GM21423 (cell line): ENCODE results near the gene CAMK4.
A peak's percentile ranks its signal among the peaks of the same experiment; 100 is the strongest.
"Not testable (repeated sequence)": the region's sequence is repeated elsewhere in the genome, so short reads cannot be mapped to it uniquely, and the experiment has no call there.

Experiments used
- ATAC-seq: cut with Tn5 transposase; IDR thresholded peaks from one replicate; pipeline ENCODE4 v1.9.1; 2021; ENCODE audit warnings: mild to moderate bottlenecking, moderate library complexity; ENCODE audit not compliant: unreplicated experiment

CAMK4 gene

DNA sequence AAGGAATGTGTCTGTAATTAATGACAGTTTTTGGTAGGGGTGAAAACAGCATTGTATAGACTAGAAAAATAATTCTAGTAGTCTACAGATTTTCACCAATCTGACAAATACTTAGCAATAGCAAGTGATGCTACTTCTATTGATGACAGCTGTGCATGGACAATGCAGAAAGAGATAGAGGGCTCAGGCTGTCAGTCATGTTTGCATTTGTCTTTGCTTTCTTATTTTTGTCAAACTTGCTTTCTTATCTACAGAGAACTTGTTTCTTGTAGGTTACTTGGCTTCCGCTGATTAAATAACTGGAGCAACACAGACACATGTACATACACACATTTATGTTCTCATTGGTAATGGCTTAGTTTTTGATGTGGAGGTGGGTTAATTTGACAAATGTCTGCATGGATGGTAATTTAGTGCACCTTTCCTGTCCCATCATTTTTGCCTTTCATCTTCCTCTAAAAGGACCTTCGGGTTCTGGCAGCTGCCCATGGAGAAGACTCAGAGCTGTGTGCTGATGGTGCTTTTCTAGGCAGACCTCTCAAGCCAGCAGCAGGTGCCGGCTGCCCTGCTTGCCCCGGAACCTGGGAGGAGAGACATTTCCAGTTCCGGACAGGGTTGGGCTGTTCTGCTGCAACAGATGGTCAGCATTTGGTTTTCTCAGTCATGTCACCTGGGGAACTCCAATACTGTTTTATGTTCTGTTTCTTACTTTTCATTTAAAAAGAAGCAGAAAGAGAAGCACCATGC is 28.8 kb downstream of the CAMK4 start:
- peak; percentile 52 for ATAC-seq

DNA sequence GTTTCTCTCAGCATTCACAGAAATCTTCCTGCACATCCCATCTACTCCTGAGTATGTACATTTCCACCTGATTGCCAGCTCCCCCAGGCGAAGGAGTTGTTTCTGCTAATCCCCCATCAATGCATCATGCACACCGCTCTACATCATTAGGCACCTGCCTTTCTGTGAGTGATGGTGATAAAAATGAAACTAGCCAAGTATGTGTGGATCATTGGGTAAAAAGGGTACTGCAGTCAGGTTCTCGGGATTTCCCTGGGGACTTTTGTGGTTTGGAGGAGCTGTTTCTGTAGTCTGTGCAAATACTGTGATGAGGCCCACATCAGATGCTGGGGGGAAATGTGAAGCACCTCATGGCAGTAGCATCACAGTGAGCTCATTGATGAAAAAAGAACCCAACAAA is 30.4 kb downstream of the CAMK4 start:
- peak; percentile 85 for ATAC-seq

- no peak for ATAC-seq
Observed at GRCh38 chr5:111255169-111255568, 31.0 kb downstream of the CAMK4 start.

DNA sequence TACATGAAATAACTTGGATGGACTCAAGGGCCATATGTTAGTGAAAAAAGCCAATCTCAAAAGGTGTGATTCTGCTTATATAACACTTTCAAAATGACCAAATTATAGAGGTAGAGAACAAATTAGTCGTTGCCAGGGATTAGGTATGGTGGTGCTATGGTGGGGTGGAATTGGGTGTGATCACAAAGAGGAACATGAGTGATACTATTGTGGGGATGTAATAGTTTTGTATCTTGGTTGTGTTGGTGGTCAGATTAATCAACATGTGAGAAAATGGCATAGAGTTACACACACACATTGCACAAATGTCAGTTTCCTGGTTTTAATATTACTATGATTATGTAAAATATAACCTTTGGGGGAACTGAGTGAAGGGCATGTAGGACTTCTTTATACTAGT is 31.9 kb downstream of the CAMK4 start:
- ATAC-seq: no peak

DNA sequence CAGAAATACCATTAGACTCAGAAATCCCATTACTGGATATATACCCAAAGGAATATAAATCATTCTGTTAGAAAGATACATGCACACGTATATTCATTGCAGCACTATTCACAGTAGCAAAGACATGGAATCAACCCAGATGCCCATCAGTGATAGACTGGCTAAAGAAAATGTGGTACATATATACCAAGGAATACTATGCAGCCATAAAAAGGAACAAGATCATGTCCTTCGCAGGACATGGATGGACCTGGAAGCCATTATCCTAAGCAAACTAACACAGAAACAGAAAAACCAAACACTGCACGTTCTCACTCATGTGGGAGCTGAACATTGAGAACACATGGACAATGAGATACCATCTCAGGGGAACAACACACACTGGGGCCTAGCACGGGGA is 33.4 kb downstream of the CAMK4 start:
- not testable (repeated sequence) for ATAC-seq

DNA sequence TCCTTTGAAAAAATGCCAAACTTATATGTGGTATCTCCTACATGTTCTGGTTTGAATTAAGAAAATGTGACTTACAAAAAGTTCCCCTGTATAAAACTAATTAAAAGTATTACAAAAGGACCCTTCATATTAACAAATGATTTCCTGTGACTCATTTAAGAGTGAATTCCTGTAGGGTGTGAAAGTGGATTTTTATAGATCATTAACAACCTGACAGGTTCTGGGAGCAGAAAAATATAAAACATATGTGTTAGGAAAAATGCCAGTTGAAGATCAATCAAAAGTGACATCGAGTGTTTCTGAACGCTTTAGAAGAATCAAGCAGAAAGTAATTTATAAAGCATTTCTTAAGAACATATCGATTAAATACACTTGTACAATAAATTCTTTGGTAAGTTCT is 35.5 kb downstream of the CAMK4 start:
- ATAC-seq: no peak

DNA sequence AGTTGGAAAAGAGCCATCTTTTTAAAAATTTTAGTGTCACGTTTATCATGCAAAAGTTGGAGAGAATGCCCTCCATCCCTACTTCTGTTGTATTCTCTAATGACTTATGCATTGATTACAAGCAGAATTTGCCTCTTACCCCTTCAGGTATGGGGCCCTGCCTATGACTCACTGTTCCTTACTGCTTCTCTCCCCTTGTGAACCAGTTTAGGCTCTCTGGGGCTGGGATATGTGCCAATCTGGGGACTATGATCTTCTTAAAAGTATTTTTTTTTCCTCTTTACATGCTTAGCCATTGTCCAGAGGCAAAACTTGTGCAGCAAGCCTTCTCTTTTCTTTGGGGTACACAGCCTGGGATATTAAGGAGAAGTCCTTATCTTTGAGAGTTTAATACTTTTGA is 37.4 kb downstream of the CAMK4 start:
- no peak for ATAC-seq

DNA sequence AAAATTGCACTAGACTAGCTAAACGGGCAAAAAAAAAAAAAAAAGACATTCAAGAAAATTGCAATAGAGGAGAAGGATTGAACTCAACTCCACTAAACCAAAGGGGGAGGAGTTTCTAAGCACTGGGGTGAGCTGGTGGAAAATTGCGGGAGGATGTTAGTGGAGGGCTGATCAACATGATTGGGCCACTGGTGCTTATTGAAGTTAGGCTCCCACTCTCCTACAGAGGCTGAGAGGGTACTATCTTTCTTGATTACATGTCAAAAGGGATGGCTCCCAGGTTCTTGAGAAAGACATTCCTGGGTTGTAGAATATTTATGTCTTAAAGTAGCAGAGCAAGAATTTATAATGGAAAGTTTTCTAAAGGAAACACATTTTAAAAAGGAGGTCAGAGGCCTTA is 38.0 kb downstream of the CAMK4 start:
- no peak for ATAC-seq

DNA sequence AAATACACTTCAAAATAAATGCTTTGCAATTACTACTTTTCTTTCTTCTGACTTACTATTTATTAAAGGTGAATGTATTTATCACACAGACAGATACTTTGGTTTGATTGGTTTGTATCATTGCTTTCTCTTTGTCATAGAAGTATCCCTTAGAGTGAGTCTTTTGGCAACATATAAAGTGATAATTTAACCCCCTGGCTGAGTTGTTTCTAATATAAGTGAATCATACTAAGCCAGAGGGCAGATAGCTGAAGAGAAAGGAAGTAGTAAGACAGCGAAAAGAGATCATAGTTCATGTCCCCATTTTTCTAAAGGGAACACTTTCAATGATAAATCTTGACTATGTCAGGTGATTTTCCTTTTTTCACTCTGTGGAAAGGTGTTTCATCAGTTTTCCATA is 38.6 kb downstream of the CAMK4 start:
- ATAC-seq: no peak

DNA sequence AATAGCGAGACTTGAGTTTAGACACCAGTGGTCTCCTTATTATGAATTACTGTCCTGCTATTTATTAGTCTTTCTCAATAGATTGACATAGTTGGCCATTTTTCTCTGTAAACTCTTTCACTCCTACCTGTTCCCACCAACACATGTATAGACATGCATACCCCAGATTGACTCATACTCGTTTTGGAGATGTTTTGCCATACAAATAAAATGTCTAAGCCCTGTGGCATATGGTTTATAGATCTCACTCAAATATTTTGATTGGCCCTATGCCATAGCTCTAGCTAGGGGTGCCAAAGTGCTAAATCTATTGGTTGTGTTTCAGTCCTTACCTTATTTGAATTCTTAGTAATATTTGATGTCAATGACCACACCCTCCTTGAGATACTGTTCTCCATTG is 42.3 kb downstream of the CAMK4 start:
- ATAC-seq: no peak

DNA sequence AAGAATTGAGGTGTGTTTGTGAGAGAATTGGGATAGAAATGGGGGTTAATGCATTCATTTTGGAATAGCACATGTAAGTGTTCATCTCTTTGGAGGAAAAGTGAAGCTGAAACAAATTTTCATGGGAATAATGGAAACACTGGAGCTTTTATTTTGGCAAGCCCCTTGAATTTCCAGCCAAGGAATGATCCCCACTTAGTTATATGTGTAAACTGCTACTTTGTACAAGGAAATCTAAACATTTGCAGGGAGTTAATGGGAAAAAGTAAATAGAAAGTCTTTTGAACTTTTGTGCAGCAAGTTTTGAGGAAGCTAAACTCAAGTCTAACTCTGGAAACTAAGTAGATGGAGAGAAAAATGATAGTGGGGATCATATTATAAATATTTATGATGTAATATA is 44.1 kb downstream of the CAMK4 start:
- no peak for ATAC-seq

DNA sequence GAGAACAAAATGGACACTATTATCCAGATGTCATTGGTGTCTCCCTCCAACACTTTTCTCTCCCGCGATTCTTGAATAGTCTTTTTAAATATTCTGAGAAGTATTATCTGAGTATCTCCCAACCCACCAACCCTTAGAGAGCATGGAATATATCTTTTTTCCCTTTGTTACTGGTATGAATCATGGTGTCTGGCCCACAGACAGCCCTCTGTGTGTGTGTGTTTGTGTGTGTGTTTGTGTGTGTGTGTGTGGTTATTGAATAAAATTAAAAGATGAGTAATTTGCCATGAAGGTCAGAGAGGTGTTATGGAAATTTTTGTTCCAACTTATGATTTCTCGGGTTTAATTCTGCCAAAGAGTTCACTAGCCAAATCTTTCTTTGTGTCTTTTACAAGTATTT is 47.7 kb downstream of the CAMK4 start:
- ATAC-seq: no peak

DNA sequence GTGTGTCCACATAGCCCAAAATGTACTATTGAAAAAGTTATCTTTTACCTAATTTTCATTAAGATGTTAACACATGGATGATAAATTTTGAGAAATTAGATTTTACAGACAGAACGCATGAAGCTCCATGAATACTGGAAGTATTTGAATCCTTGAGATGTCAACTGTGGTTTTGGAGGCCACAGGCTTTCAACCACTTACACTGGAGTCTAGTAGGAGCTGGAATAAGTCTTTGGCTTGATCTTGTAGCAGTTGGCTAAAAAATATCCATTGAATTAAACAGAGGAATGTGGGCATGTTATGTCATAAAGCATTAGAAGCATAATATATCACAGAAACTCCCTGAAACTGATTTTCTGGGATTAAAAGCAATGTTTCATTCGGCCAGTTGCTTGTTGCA is 52.9 kb downstream of the CAMK4 start:
- ATAC-seq: no peak

DNA sequence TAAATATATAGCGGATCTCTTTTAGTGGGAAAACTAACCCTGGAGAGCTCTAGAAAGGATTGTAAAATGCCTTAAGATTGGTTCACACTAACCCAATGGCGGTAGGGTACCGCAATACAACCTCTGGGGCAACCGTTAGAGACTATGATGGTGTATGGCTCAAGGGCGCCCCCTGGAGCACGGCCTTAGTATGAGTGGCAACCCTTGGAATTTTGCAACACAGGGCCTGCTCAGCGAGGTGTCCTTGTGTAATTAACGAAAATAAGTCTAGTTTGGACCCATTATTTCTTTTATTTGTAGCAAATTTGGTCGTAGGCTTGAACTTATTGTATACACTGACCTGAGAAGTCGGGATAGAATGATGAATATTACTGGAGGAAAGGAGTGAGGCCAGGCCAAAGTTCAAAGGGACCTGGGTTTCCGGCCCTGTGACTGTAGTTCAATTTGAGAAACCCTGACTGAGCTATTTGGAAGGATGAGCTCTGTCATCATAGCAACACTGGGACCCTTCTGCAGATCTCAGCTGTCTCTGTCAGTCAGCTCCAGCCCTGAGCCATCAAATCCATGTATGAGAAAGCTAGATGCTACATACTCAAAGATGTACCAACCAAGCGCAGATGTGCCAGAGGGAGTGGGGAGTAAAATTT is 54.8 kb downstream of the CAMK4 start:
- ATAC-seq: peak; percentile 96

DNA sequence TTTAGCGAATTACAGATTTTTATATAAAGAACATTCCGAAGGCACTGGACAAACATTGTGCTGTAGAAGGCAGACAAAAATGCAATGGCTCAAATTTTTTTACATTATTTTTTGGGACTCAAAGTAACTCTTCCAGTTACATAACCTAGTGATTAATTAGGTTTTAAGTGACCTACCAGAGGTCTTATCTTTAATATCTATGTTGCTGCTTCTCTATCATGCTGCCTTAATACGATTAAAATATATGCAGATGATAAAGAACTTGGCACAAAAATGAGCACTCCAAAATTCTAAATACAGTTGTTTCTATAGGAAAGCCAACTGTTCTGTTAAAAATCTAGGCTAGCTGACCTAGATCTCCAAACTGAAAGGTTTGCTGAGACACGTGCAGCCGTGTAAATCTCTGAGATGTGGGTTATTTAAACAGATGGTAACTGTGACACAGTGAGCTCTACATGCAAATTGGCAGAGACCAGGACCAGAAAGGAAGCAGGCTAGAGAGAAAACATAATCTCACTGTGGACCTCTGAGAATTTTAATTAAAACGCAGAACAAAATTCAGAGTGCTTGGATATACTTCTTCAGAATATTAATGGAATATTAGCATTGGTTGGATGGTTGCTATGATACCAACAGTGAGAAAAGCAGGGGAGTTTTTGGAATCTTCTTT is 56.2 kb downstream of the CAMK4 start:
- ATAC-seq: no peak

DNA sequence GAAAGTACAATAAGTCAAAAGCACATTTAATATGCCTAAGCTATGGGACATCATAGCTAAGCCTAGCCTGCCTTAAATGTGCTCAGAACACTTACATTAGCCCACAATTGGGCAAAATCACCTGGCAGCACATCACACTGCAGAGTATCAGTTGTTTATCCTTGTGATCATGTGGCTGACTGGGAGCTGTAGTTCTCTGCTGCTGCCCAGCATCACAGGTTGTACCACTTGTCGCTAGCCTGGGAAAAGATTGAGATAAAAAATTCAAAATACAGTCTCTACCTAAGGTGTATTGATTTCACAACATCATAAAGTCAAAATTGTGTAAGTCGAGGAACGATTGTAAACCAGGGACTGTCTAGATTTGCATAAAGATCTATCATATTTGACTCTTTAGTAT is 58.6 kb downstream of the CAMK4 start:
- no peak for ATAC-seq

DNA sequence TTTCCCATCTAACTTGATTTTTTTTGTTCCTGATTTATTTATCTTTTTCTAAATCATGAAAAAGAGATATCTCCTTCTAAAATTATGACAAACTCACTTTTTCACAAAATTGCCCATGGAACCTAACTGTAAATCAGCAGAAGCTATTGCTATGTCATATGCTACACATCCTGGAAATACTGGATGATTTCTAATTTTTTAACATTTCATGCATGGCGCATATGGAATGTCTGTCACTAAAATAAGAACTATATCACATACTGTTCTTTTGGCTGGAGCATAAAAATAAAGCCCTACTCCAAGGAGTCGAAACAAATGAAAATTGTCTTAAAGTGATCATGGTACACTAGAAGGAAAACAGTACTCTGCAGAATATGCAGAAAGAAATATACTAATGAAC is 60.6 kb downstream of the CAMK4 start:
- ATAC-seq: no peak

DNA sequence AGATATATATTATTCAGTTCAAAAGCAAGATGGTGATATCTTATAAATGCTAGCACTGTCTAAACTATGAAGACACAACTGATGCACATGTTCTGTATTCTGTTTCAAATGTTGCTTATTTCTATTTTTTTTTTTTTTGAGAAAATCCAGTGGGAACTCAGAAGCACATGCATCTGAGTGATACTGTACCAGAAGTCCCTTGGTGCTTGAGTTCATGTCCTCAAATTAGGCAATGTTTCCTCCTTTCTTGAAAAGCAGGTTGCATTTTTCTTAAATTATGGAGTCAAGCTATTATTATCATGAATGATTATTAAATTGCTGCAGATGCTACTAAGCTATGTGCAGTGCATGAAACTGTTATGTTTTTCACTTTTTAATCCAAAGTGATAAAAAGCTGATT is 70.4 kb downstream of the CAMK4 start:
- ATAC-seq: no peak

DNA sequence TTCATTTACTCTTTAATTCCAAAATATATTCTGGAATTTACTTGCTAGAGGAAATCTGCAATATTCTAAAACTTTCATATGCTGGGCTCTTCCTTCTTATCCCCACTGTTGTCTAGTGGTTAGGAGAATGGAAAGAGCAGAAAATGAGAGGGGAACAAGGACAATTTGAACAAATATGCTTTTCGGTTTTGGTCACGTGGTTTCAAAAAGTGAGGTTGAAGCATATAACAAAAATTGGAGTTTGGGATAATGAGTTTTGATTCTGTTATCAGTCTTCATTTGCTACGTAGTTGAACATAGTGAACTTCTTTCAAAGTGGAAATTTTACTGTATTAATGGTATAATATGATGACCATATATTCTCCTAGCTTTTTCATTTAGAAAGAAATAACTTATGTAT is 71.5 kb downstream of the CAMK4 start:
- no peak for ATAC-seq

GRCh38 chr5:111296570-111296969 is 72.4 kb downstream of the CAMK4 start:
- no peak for ATAC-seq

- ATAC-seq: no peak
Observed at GRCh38 chr5:111299067-111299481, 74.9 kb downstream of the CAMK4 start.

DNA sequence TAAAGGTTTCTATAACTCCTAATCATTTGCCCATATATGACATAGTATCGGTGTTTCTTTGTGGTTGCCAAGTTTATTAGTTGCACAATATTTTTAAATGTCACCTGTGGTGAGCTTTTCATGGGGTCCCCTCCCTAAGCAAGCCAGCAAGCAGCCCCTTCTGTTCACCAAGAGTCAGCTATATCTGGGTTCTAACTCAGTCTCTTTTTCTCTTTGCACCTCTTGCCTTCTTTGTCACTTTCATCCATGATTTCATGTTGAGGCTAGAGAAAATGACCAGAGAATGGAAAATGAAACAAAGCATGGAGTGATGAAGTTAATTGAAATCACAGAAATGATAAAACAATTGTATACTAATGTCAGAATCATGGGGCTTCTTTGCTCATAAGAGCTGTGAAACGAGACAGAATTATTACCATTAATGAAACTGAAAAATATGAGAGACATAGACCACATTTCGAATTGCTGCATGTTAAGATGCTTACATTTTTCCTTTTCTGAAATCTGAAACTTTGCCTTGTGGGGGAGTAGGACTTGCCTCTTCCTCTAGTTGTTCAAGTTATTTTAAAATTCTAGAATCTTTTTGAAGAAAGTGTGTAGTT is 75.7 kb downstream of the CAMK4 start:
- ATAC-seq: no peak
